CD4-positive, alpha-beta T cell treated with Interleukin-12 subunit alpha and Interleukin-12 subunit beta, for 1 hour (primary cell): ENCODE data around the gene TMEM30B.
"Not testable (repeated sequence)": the region's sequence is repeated elsewhere in the genome, so short reads cannot be mapped to it uniquely, and the experiment has no call there.

Source experiments
- DNase-seq: peaks from one replicate; pipeline ENCODE4 v3.0.0-alpha.2; 2020

TMEM30B gene

GRCh38 chr14:61281186-61281947 lies at the start of gene TMEM30B:
TSS of gene TMEM30B (minus strand) at chr14:61281338. CDS start at chr14:61281147, 191 bp downstream.
- DNase-seq: peak; percentile 56

GRCh38 chr14:61330511-61330910 lies 49.4 kb upstream of the TMEM30B start:
- peak; percentile 51 for DNase-seq

GRCh38 chr14:61329478-61330051 lies 48.4 kb upstream of the TMEM30B start:
- peak; percentile 32 for DNase-seq

GRCh38 chr14:61328626-61329262 lies 47.6 kb upstream of the TMEM30B start:
- DNase-seq: no peak

GRCh38 chr14:61326847-61327246 lies 45.7 kb upstream of the TMEM30B start:
- peak; percentile 33 for DNase-seq

- DNase-seq: peak; percentile 37
Measured at GRCh38 chr14:61326146-61326545, 45.0 kb upstream of the TMEM30B start.

GRCh38 chr14:61325166-61325565 lies 44.0 kb upstream of the TMEM30B start:
- no peak for DNase-seq

GRCh38 chr14:61323970-61324369 lies 42.8 kb upstream of the TMEM30B start:
- DNase-seq: peak; percentile 24

GRCh38 chr14:61322799-61323290 lies 41.7 kb upstream of the TMEM30B start:
- DNase-seq: peak; percentile 62

- peak; percentile 57 for DNase-seq
Measured at GRCh38 chr14:61322011-61322798, 41.1 kb upstream of the TMEM30B start.

GRCh38 chr14:61321385-61322010 lies 40.4 kb upstream of the TMEM30B start, which contains the start of gene PRKCH:
TSS of gene PRKCH (plus strand) at chr14:61321579. CDS start at chr14:61322102, 523 bp downstream.
- peak; percentile 86 for DNase-seq

GRCh38 chr14:61320806-61321384 lies 39.8 kb upstream of the TMEM30B start:
- no peak for DNase-seq

GRCh38 chr14:61320170-61320569 lies 39.0 kb upstream of the TMEM30B start:
- not testable (repeated sequence) for DNase-seq

- DNase-seq: no peak
Measured at GRCh38 chr14:61319706-61320105, 38.6 kb upstream of the TMEM30B start.

- DNase-seq: no peak
Measured at GRCh38 chr14:61319086-61319485, 37.9 kb upstream of the TMEM30B start.

GRCh38 chr14:61315313-61315712 lies 34.2 kb upstream of the TMEM30B start:
- DNase-seq: no peak

GRCh38 chr14:61308701-61309100 lies 27.6 kb upstream of the TMEM30B start:
- not testable (repeated sequence) for DNase-seq

- DNase-seq: no peak
Measured at GRCh38 chr14:61308198-61308597, 27.1 kb upstream of the TMEM30B start.

- no peak for DNase-seq
Measured at GRCh38 chr14:61304688-61305087, 23.6 kb upstream of the TMEM30B start.

GRCh38 chr14:61300754-61301153 lies 19.6 kb upstream of the TMEM30B start:
- DNase-seq: no peak

GRCh38 chr14:61300209-61300608 lies 19.1 kb upstream of the TMEM30B start:
- DNase-seq: no peak

- peak; percentile 26 for DNase-seq
Measured at GRCh38 chr14:61298824-61299223, 17.7 kb upstream of the TMEM30B start.
